Measurements from ENCODE around the gene MASP2. TPM values are rescaled to one million over a fixed set of nuclear protein-coding genes. Genes with fewer than 3 reads are reported as not detected.

Gene MASP2
- total and polyA plus RNA-seq, 2 donors (not counting 1 experiment from before 2014, with no cell fraction given): 0.06 TPM; not detected in 1

- intact Hi-C loops (cut with micrococcal nuclease): no loop called here
- CTCF ChIA-PET: interaction anchor here (1.6 to 1.7 kb wide), 2 partner anchors 25 to 36 kb away, joined by 5 read pairs; no protein-coding TSS in a partner anchor
- Histone ChIP-seq H3K79me2 (ENCODE audit: control insufficient read depth, insufficient read depth, low read length) (peaks cover 28% of the 10 kb centered on the region), H3K4me3 (ENCODE audit: control extremely low read depth in 1 of 5, extremely low read depth in 1 of 5, insufficient read depth in 1 of 5, low read depth in 2 of 5, low read length in 4 of 5) (no peak overlapping the region), H3K4me2 (replicated peaks; ENCODE audit: low read depth, low read length, poor library complexity, severe bottlenecking) (no peak overlapping the region), H3K4me1 (ENCODE audit: control insufficient read depth in 2 of 2, insufficient read depth in 2 of 2, low read length in 2 of 2) (peaks cover 16 to 19% of the 10 kb centered on the region in 2 donors), H3K9me3 (ENCODE audit: control extremely low read depth in 1 of 3, control insufficient read depth in 2 of 3, insufficient read depth in 1 of 3, low read length in 2 of 3) (peaks cover 0 to 3% (median 0%) of the 10 kb centered on the region in 3 donors), H3K27ac (ENCODE audit: low read length in 2 of 2) (no peak overlapping the region), H4K20me1 (ENCODE audit: control insufficient read depth, insufficient read depth, low read length, poor library complexity, severe bottlenecking) (peaks cover 10% of the 10 kb centered on the region), H2AFZ (ENCODE audit: insufficient read depth, low read depth, low read length, poor library complexity, severe bottlenecking) (no peak overlapping the region), H3K36me3 (replicated peaks in 1 of 2; ENCODE audit: control extremely low read depth in 1 of 2, control insufficient read depth in 1 of 2, extremely low read depth in 1 of 2, insufficient read depth in 2 of 2, low read length in 1 of 2) (peaks cover 4 to 19% of the 10 kb centered on the region in 2 experiments), H3K27me3 (replicated peaks in 1 of 4; ENCODE audit: control extremely low read depth in 1 of 4, control insufficient read depth in 3 of 4, insufficient read depth in 4 of 4, low read length in 3 of 4) (no peaks in the 10 kb centered on the region), H3K9ac (ENCODE audit: low read length) (no peak overlapping the region)
- no peaks in the 10 kb centered on the region for H3K27me3 Mint-ChIP-seq
- no peaks in the 10 kb centered on the region for H3K9me3 Mint-ChIP-seq (ENCODE audit: insufficient read depth)
- DNase-seq (no peak), ATAC-seq (ENCODE audit: low read depth) (no peak)
- peak overlapping the region; percentile 73 for H3K27ac Mint-ChIP-seq
- POLR2A ChIA-PET: no interaction called here
- peaks cover 25% of the 10 kb centered on the region for H3K4me1 Mint-ChIP-seq
- no peak overlapping the region for H3K4me3 Mint-ChIP-seq
- TF ChIP-seq CTCF (IDR thresholded peaks at IDR 0.05) (no peak), EZH2 (IDR thresholded peaks at IDR 0.05; ENCODE audit: borderline replicate concordance, insufficient read depth, low read depth, low read length, poor library complexity, severe bottlenecking) (no peak)
- WGBS (ENCODE audit: insufficient coverage): no CpG with 5 or more reads among the region's 3 CpGs
These were observed 15.9 kb upstream of the MASP2 start for GRCh38 chr1:11062965-11063401.

GRCh38 chr1:11061652-11062365 lies 14.8 kb upstream of the MASP2 start:
- 96% methylated on average over 4 of the region's 5 CpGs for WGBS (ENCODE audit: insufficient coverage)
- no peak overlapping the region for H3K27ac Mint-ChIP-seq
- peaks cover 16 to 19% of the 10 kb centered on the region in 2 donors for H3K4me1 ChIP-seq (ENCODE audit: control insufficient read depth in 2 of 2, insufficient read depth in 2 of 2, low read length in 2 of 2)

More at GRCh38 chr1:11061652-11062365, 14.8 kb upstream of the MASP2 start:
- Histone ChIP-seq H3K9ac (ENCODE audit: low read length) (no peak overlapping the region), H2AFZ (ENCODE audit: insufficient read depth, low read depth, low read length, poor library complexity, severe bottlenecking) (no peak overlapping the region), H3K4me2 (replicated peaks; ENCODE audit: low read depth, low read length, poor library complexity, severe bottlenecking) (no peak overlapping the region), H3K27ac (ENCODE audit: low read length in 2 of 2) (no peak overlapping the region), H3K4me3 (ENCODE audit: control extremely low read depth in 1 of 5, extremely low read depth in 1 of 5, insufficient read depth in 1 of 5, low read depth in 2 of 5, low read length in 4 of 5) (no peak overlapping the region), H3K79me2 (ENCODE audit: control insufficient read depth, insufficient read depth, low read length) (peaks cover 28% of the 10 kb centered on the region), H4K20me1 (ENCODE audit: control insufficient read depth, insufficient read depth, low read length, poor library complexity, severe bottlenecking) (peaks cover 10% of the 10 kb centered on the region), H3K27me3 (replicated peaks in 1 of 4; ENCODE audit: control extremely low read depth in 1 of 4, control insufficient read depth in 3 of 4, insufficient read depth in 4 of 4, low read length in 3 of 4) (no peaks in the 10 kb centered on the region), H3K36me3 (replicated peaks in 1 of 2; ENCODE audit: control extremely low read depth in 1 of 2, control insufficient read depth in 1 of 2, extremely low read depth in 1 of 2, insufficient read depth in 2 of 2, low read length in 1 of 2) (peaks cover 4 to 12% of the 10 kb centered on the region in 2 experiments), H3K9me3 (ENCODE audit: control extremely low read depth in 1 of 3, control insufficient read depth in 2 of 3, insufficient read depth in 1 of 3, low read length in 2 of 3) (peaks cover 0 to 3% (median 0%) of the 10 kb centered on the region in 3 donors)
- TF ChIP-seq EZH2 (IDR thresholded peaks at IDR 0.05; ENCODE audit: borderline replicate concordance, insufficient read depth, low read depth, low read length, poor library complexity, severe bottlenecking) (no peak), CTCF (IDR thresholded peaks at IDR 0.05) (no peak)
- intact Hi-C loops (cut with micrococcal nuclease): no loop called here
- ChIA-PET CTCF (interaction anchor here (1.5 to 3.0 kb wide), 3 partner anchors 24 to 37 kb away, joined by 4 to 22 read pairs (median 5); no protein-coding TSS in a partner anchor), POLR2A (interaction anchor here (2.2 kb wide), 1 partner anchor 24 kb away, joined by 6 read pairs; no protein-coding TSS in a partner anchor)
- ATAC-seq (ENCODE audit: low read depth) (no peak), DNase-seq (no peak)
- Mint-ChIP-seq H3K4me1 (peaks cover 25% of the 10 kb centered on the region), H3K4me3 (peak overlapping the region; percentile 30), H3K9me3 (ENCODE audit: insufficient read depth) (no peaks in the 10 kb centered on the region), H3K27me3 (no peaks in the 10 kb centered on the region)
